IPS DF 6.9 (cell line): Measurements from ENCODE around the gene TSNAXIP1.
A peak's percentile ranks its signal among the peaks of the same experiment; 100 is the strongest.

Experiments
- DNase-seq: peaks from one replicate; pipeline ENCODE4 v3.0.0-alpha.2; 2013; ENCODE audit warnings: low read depth, low spot score
- H3K27ac ChIP-seq: one replicate; pipeline ENCODE4 v1.5.1; 2013; ENCODE audit warnings: low read length, control low read depth
- H3K27me3 ChIP-seq: 2 replicates; pipeline ENCODE4 v1.6.1; 2013; ENCODE audit warnings: mild to moderate bottlenecking, low read length; ENCODE audit not compliant: control insufficient read depth, insufficient read depth
- H3K36me3 ChIP-seq: 2 replicates; pipeline ENCODE4 v1.6.1; 2013; ENCODE audit warnings: low read length; ENCODE audit not compliant: control insufficient read depth, insufficient read depth
- H3K4me1 ChIP-seq: 2 replicates; pipeline ENCODE4 v1.6.1; 2013; ENCODE audit warnings: low read length; ENCODE audit not compliant: control insufficient read depth, insufficient read depth
- H3K4me3 ChIP-seq: 2 replicates; pipeline ENCODE4 v1.5.1; 2013; ENCODE audit warnings: mild to moderate bottlenecking, low read length
- H3K9me3 ChIP-seq: 2 replicates; pipeline ENCODE4 v1.6.1; 2013; ENCODE audit warnings: low read length, inconsistent platforms; ENCODE audit not compliant: control insufficient read depth, insufficient read depth
- WGBS: extraction: QIAGEN DNeasy Blood & Tissue Kit; methylation state at CpG from one replicate; pipeline ENCODE4 v1.1.7; 2013; ENCODE audit warnings: mixed read lengths, missing lambda C conversion rate; ENCODE audit not compliant: insufficient read length, insufficient coverage; 5-methylcytosine and 5-hydroxymethylcytosine counted together

Gene TSNAXIP1

DNA sequence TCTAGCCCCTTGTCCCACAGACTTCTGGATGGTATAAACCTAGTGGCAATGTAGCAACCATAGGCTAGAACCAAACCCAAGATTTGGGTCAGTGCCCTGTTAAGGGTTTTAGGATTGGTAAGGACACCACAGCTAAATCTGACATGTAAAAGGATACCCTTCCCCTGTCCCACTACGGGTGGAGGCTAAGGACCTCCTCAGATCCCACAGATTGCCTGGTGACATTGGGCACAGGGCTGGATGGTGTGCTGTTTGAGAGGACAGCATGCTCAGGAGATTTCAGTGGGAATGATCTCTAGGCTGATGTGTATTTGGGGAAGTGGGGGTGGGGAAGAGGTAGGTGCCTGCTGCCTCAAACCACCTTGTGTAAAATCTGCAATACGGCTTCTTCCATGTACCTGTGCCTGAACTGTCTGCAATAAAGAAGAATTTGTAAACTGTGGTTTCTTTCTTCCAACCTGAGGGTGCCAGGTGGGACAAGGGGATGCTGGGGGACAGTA lies 65.5 kb downstream of the TSNAXIP1 start:
- Histone ChIP-seq H3K4me1 (peaks cover 1% of the 10 kb centered on the region; the same call in 1 of the 2 replicates), H3K9me3 (no peaks in the 10 kb centered on the region), H3K4me3 (no peak overlapping the region), H3K36me3 (peaks cover 8% of the 10 kb centered on the region; the same call in 1 of the 2 replicates), H3K27me3 (no peaks in the 10 kb centered on the region), H3K27ac (no peak overlapping the region)
- DNase-seq: no peak
- no CpG with 5 or more reads among the region's 2 CpGs for WGBS

DNA sequence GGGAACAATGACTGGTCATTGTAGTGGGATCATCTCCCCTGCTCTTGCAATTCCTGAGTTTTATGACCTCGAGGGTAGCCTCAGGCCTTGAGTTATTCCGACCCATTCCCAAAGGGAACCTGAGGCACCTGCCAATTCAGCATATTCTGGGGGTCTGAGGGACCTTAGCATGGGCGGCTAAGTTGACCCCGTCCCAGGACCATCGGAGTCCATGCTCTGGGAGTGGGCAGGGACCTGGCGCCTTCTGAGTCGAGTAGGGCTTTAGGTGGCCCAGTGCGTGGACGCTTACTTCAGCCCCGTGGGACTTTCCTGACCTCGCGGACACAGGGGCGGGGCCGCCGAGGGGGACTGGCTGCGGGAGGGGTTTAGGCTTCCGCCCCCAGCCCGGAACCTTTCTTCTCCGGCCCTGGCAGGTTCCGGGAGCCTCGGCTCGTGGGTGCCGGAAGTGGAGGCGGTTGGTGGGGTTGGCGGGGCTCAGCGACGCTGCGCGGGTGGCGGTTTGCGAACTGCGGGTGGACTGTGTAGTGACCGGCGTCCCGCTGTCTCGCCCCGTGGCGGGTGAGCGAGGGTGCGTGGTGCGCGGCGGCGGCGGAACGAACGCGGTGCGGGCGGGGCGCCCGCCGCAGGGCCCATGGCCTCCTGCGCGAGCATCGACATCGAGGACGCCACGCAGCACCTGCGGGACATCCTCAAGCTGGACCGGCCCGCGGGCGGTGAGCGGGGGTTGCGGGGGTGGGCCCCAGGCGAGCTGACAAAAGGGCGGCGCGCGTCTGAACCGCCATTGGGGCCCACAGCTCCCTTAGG lies 66.1 kb downstream of the TSNAXIP1 start, which contains the start of gene EDC4:
EDC4 (plus strand) TSS at position 422 of the 804 bp plus-strand sequence; CDS start at position 632, 210 bp downstream.
- no peak for DNase-seq
- Histone ChIP-seq H3K27ac (no peak within 1 kb of the TSS), H3K4me3 (peak within 1 kb of the TSS; percentile 98), H3K4me1 (peaks cover 1% of the 10 kb centered on the region; the same call in 1 of the 2 replicates), H3K9me3 (no peaks in the 10 kb centered on the region), H3K36me3 (peaks cover 11% of the 10 kb centered on the region), H3K27me3 (no peaks in the 10 kb centered on the region)
- WGBS: no CpG with 5 or more reads among the region's 72 CpGs

DNA sequence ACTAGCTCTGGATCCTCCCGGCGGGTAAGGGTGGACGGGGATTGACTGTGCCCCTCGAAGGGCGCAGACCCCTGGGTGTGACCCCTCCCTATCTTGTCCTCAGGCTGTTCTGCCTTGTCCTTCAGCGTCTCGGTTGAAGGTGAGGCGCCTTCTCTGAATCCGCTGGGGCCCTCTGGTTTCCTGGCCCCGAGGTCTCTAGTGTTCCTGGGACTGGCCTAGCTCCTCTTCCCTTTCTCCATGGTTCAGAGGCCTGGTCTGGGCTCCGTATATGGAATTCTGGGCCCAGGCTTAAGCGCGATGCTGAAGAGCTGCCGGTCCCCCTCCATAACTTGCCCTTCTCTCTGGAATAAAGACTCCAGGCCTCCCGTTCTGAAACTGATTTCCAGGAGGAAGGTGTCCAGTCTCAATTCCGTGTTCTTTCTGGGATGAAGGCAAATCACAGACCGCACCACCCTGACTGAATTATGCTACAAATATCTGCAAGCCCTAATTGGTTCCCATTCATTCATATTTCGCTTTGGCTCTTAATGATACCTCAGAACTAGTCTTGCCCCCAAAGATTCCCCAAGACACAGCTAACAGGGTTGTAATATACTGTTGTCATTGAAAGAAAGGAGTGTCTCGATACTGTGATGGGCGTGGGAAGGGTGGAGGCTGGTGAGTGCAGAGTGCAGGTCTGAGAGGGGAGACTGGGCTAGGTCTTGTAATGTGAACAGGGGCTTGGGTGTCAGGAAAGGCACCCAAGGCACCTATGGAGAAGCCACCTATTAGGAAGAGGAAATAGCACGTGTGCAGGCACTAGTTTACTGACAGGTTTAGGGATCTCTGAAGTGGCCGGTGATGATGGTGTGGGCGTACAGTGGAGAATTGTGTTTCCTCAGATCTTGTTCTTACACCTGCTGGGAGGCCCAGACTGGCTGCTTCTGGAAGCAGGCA lies 67.0 kb downstream of the TSNAXIP1 start:
- Histone ChIP-seq H3K9me3 (no peaks in the 10 kb centered on the region), H3K4me3 (peak overlapping the region; percentile 98), H3K27ac (no peak overlapping the region), H3K27me3 (no peaks in the 10 kb centered on the region), H3K36me3 (peaks cover 16% of the 10 kb centered on the region), H3K4me1 (peaks cover 1% of the 10 kb centered on the region; the same call in 1 of the 2 replicates)
- WGBS: no CpG with 5 or more reads among the region's 23 CpGs
- DNase-seq: no peak

DNA sequence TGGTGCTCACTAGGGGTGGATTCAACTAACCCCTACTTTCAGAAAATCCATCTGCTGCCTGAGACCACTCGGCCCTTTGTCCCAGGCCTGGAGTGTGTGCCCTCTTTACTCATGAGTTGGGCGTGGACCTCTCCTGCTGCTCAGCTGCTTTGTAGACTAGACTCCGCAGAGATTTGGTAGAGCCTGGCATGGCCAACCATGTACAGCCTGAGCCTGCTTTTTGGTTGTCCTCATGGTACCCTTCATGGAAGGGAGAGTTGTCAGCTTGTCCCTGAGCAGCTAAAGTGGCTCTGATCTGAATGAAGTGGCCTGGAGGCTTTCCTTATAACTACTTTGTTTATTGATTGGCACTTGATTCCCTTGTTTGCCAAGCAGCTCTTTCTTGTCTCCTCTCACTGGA lies 67.7 kb downstream of the TSNAXIP1 start:
- H3K36me3 ChIP-seq: peaks cover 22% of the 10 kb centered on the region
- DNase-seq: no peak
- H3K4me1 ChIP-seq: peaks cover 1% of the 10 kb centered on the region; the same call in 1 of the 2 replicates
- no peaks in the 10 kb centered on the region for H3K9me3 ChIP-seq
- H3K4me3 ChIP-seq: no peak overlapping the region
- H3K27me3 ChIP-seq: no peaks in the 10 kb centered on the region
- no peak overlapping the region for H3K27ac ChIP-seq
- WGBS: no CpG with 5 or more reads among the region's 3 CpGs

DNA sequence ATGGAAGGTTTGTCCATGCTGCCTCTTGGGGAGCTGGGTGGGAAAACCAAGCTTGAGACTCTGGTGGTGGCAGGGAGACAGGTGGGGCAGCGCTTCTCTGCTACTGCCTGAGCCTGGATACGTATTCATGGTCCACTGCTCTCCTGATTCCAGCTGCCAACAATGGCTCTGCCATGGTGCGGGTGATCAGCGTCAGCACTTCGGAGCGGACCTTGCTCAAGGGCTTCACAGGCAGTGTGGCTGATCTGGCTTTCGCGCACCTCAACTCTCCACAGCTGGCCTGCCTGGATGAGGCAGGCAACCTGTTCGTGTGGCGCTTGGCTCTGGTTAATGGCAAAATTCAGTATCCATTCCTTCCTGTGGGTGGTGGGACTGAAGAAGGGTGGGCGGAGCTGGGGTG lies 70.4 kb downstream of the TSNAXIP1 start:
- Histone ChIP-seq H3K9me3 (no peaks in the 10 kb centered on the region), H3K27ac (no peak overlapping the region), H3K36me3 (peaks cover 44% of the 10 kb centered on the region), H3K27me3 (no peaks in the 10 kb centered on the region), H3K4me1 (peaks cover 1% of the 10 kb centered on the region; the same call in 1 of the 2 replicates), H3K4me3 (no peak overlapping the region)
- no CpG with 5 or more reads among the region's 11 CpGs for WGBS
- no peak for DNase-seq
